ENCODE data around the gene ABCB6. TPM values are rescaled to one million over a fixed set of nuclear protein-coding genes. Genes with fewer than 3 reads are reported as not detected.

The ABCB6 gene
- total and polyA plus RNA-seq, 2 of the 8 experiments (the other 6 are each of a cell fraction or from before 2014, with no cell fraction given) = 44.9 to 50.6 TPM

GRCh38 chr2:219176818-219177551, 41.8 kb downstream of the ABCB6 start, which contains the start of gene CNPPD1:
Gene CNPPD1, minus strand, starts transcription at chr2:219176925. Its CDS starts 97 bp downstream, at chr2:219176828.
- Histone ChIP-seq H3K23me2 (ENCODE audit: low read depth, low read length) (peaks cover 11% of the 10 kb centered on the region; the same call in 1 of the 2 replicates), H3K36me3 (ENCODE audit: control insufficient read depth in 2 of 4, insufficient read depth in 4 of 4, low read length in 3 of 4) (peaks cover 3 to 21% (median 16%) of the 10 kb centered on the region in 4 experiments; a peak in 6 of 8 replicates), H3K14ac (ENCODE audit: insufficient read length) (no peak within 1 kb of the TSS), H3K27ac (ENCODE audit: low read depth, low read length) (peak within 1 kb of the TSS; percentile 78), H2BK15ac (ENCODE audit: low read length) (no peak within 1 kb of the TSS; the same call in 1 of the 2 replicates), H3K9ac (replicated peaks in 1 of 4; ENCODE audit: extremely low read depth in 1 of 4, low read depth in 3 of 4, low read length in 3 of 4) (peak within 1 kb of the TSS; percentile 60 to 72 (median 62)), H3K79me2 (ENCODE audit: control insufficient read depth in 1 of 2, insufficient read depth in 2 of 2, low read length in 2 of 2) (peaks cover 0 to 8% of the 10 kb centered on the region in 2 experiments; a peak in 1 of 4 replicates), H4K5ac (ENCODE audit: insufficient read length, low read depth, low read length) (peak within 1 kb of the TSS; percentile 88), H3K4me1 (replicated peaks in 1 of 4; ENCODE audit: control insufficient read depth in 3 of 4, insufficient read depth in 4 of 4, low read length in 3 of 4) (peaks cover 0 to 13% (median 6%) of the 10 kb centered on the region in 4 experiments; a peak in 6 of 7 replicates), H2BK120ac (replicated peaks; ENCODE audit: low read depth, low read length) (no peak within 1 kb of the TSS), H4K91ac (replicated peaks; ENCODE audit: insufficient read length, low read length) (peak within 1 kb of the TSS; percentile 40), H2BK5ac (ENCODE audit: low read depth, low read length) (peak within 1 kb of the TSS; percentile 89), H3K27me3 (replicated peaks in 1 of 4; ENCODE audit: control insufficient read depth in 3 of 4, extremely low read depth in 1 of 4, insufficient read depth in 3 of 4, low read length in 3 of 4) (no peaks in the 10 kb centered on the region), H3K4me2 (ENCODE audit: insufficient read depth in 1 of 2, low read depth in 2 of 2, low read length in 2 of 2) (peak within 1 kb of the TSS; percentile 82 to 89), H3K4me3 (ENCODE audit: extremely low read depth in 1 of 4, insufficient read depth in 2 of 4, low read depth in 3 of 4, low read length in 4 of 4) (peak within 1 kb of the TSS; percentile 78 to 96 (median 92)), H3K4ac (replicated peaks; ENCODE audit: insufficient read length, low read depth, low read length) (no peak within 1 kb of the TSS), H3K23ac (ENCODE audit: insufficient read length) (no peak within 1 kb of the TSS), H2BK12ac (ENCODE audit: low read depth, low read length) (0 out of 2 replicates have a peak within 1 kb of the TSS, but pooled peaks have one; percentile 52), H2AFZ (ENCODE audit: low read length) (peak within 1 kb of the TSS; percentile 69), H3K56ac (replicated peaks; ENCODE audit: insufficient read length, low read depth, low read length) (peak within 1 kb of the TSS; percentile 50), H3K18ac (ENCODE audit: extremely low read depth, low read length) (peak within 1 kb of the TSS; percentile 83), H4K20me1 (replicated peaks in 1 of 2; ENCODE audit: control insufficient read depth in 1 of 2, insufficient read depth in 2 of 2, low read length in 2 of 2) (peaks cover 0 to 3% of the 10 kb centered on the region in 2 experiments), H2BK20ac (ENCODE audit: low read length) (no peak within 1 kb of the TSS), H4K8ac (ENCODE audit: extremely low read depth, insufficient read depth, low read length) (0 out of 2 replicates have a peak within 1 kb of the TSS, but pooled peaks have one; percentile 26), H3K79me1 (ENCODE audit: low read depth, low read length) (peaks cover 6% of the 10 kb centered on the region), H2AK5ac (ENCODE audit: low read depth, low read length) (no peak within 1 kb of the TSS), H3K9me3 (ENCODE audit: insufficient read depth in 2 of 2, low read depth in 1 of 2, low read length in 1 of 2) (no peaks in the 10 kb centered on the region)
- ChIA-PET CTCF (ENCODE audit: partially characterized antibody) (interaction anchor here (0.6 to 8.3 kb wide), 13 partner anchors 11 to 480 kb away, joined by 3 to 71 read pairs (median 4); partner anchors contain the start of genes DNAJB2 and NHEJ1), POLR2A (ENCODE audit: partially characterized antibody) (interaction anchor here (0.7 to 3.0 kb wide), 12 partner anchors 13 to 118 kb away, joined by 3 to 21 read pairs (median 6); partner anchors contain the start of genes ABCB6, ANKZF1, ATG9A and STK16)
- FAIRE-seq = no peak
- 2% methylated on average over 49 of the region's 69 CpGs; no CpG with 5 or more reads in 1 of the 2 experiments for WGBS, 2 experiments (ENCODE audit: extremely low coverage in 1 of 2, insufficient coverage in 1 of 2, insufficient read length in 1 of 2, insufficient replicate concordance in 2 of 2, low coverage in 1 of 2, low lambda C conversion rate in 2 of 2, missing lambda C conversion rate in 1 of 2)
- DNase-seq (ENCODE audit: low read depth in 1 of 2, low spot score in 2 of 2) = peak in 1 of 2 experiments; percentile 84
- TF ChIP-seq RAD21 (IDR thresholded peaks at IDR 0.05 in 1 of 2, conservative IDR thresholded peaks at IDR 0.05 in 1 of 2; ENCODE audit: low read depth in 2 of 2, low read length in 2 of 2) (no peak), JUND (IDR thresholded peaks at IDR 0.05; ENCODE audit: low read length) (no peak), KDM4A (IDR thresholded peaks at IDR 0.05; ENCODE audit: low read depth, low read length, severe bottlenecking) (peak; percentile 68), MAFK (IDR thresholded peaks at IDR 0.05; ENCODE audit: low read depth, low read length) (no peak), BACH1 (IDR thresholded peaks at IDR 0.05; ENCODE audit: low read length) (no peak), NANOG (IDR thresholded peaks at IDR 0.05; ENCODE audit: insufficient read depth, low read depth, low read length, poor library complexity, severe bottlenecking) (peak; percentile 1), GABPA (IDR thresholded peaks at IDR 0.05; ENCODE audit: borderline replicate concordance, insufficient read depth, low read length) (0 out of 2 replicates have a peak, but pooled peaks have one; percentile 10), TAF1 (IDR thresholded peaks at IDR 0.05; ENCODE audit: low read depth, low read length) (0 out of 2 replicates have a peak, but pooled peaks have one; percentile 28), SUZ12 (IDR thresholded peaks at IDR 0.05; ENCODE audit: low read length) (no peak)
- TF ChIP-seq, protein P1, sequence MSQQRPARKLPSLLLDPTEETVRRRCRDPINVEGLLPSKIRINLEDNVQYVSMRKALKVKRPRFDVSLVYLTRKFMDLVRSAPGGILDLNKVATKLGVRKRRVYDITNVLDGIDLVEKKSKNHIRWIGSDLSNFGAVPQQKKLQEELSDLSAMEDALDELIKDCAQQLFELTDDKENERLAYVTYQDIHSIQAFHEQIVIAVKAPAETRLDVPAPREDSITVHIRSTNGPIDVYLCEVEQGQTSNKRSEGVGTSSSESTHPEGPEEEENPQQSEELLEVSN (IDR thresholded peaks at IDR 0.05) = peak; percentile 47

Data from H1 (cell line).